Adrenal gland (tissue), 5 donors: ENCODE measurements around the gene EYS.

Source experiments
- CTCF ChIP-seq, 6 experiments: fragments of 450-650 bp in 4 of 6; fragments of 200-600 bp in 2 of 6; sonication (generic) in 1 of 6; IDR thresholded peaks; 1 replicate in 5 of 6; 2 replicates in 1 of 6; pipeline versions ENCODE4 v1.5.1 to v1.8.0; 2016 to 2021; ENCODE audit warnings: antibody characterized with exemption in 6 of 6, mild to moderate bottlenecking in 2 of 6, moderate library complexity in 1 of 6
- POLR2A ChIP-seq, 2 donors: fragments of 450-650 bp; IDR thresholded peaks; one replicate each; pipeline ENCODE4 v1.6.1; 2017; ENCODE audit warnings: antibody characterized with exemption in 2 of 2, mild to moderate bottlenecking in 2 of 2, moderate library complexity in 1 of 2
- donor health status: DM: no; HTN: no; CAD: no.

GRCh38 chr6:64696053-64696452, 1011.0 kb downstream of the EYS start:
- TF ChIP-seq CTCF (IDR thresholded peaks at IDR 0.05), result no peak
- TF ChIP-seq POLR2A (IDR thresholded peaks at IDR 0.05), result no peak
